Endodermal cell (in vitro differentiated cells): ENCODE measurements around the gene TBC1D1. TPM values are rescaled to one million over a fixed set of nuclear protein-coding genes. Genes with fewer than 3 reads are reported as not detected.

ENCODE experiments used
- DNase-seq: peaks from one replicate; pipeline ENCODE4 v3.0.0-alpha.2; 2017
- H3K27ac ChIP-seq: 2 replicates; pipeline ENCODE4 v1.5.1; 2013; ENCODE audit warnings: mild to moderate bottlenecking, low read depth, low read length, moderate library complexity
- H3K27me3 ChIP-seq: 2 replicates; pipeline ENCODE4 v1.6.1; 2013; ENCODE audit warnings: mild to moderate bottlenecking, low read length, moderate library complexity; ENCODE audit not compliant: insufficient read depth, control insufficient read depth, poor library complexity, severe bottlenecking
- H3K36me3 ChIP-seq: 2 replicates; pipeline ENCODE4 v1.7.0; 2013; ENCODE audit warnings: mild to moderate bottlenecking, low read length, moderate library complexity; ENCODE audit not compliant: control insufficient read depth, insufficient read depth
- H3K4me1 ChIP-seq: one replicate; pipeline ENCODE4 v1.7.0; 2013; ENCODE audit warnings: low read length; ENCODE audit not compliant: control insufficient read depth, insufficient read depth
- H3K4me3 ChIP-seq: 2 replicates; pipeline ENCODE4 v1.5.1; 2013; ENCODE audit warnings: mild to moderate bottlenecking, low read length, moderate library complexity
- H3K9ac ChIP-seq: 2 replicates; pipeline ENCODE4 v1.6.1; 2013; ENCODE audit warnings: mild to moderate bottlenecking, low read length, moderate library complexity; ENCODE audit not compliant: poor library complexity, severe bottlenecking; ENCODE audit errors: extremely low read depth
- H3K9me3 ChIP-seq: 2 replicates; pipeline ENCODE4 v1.6.1; 2013; ENCODE audit warnings: mild to moderate bottlenecking, low read length, moderate library complexity; ENCODE audit not compliant: control insufficient read depth
- H3K27ac Mint-ChIP-seq: 2 replicates; pipeline ENCODE4 v1.8.0; 2020; ENCODE audit warnings: mixed read lengths
- H3K27me3 Mint-ChIP-seq: 2 replicates; pipeline ENCODE4 v1.8.0; 2021; ENCODE audit warnings: mild to moderate bottlenecking, mixed read lengths; ENCODE audit not compliant: insufficient read depth
- H3K36me3 Mint-ChIP-seq: 2 replicates; pipeline ENCODE4 v1.8.0; 2020; ENCODE audit warnings: low read depth, mixed read lengths
- H3K4me1 Mint-ChIP-seq: 2 replicates; pipeline ENCODE4 v1.8.0; 2020; ENCODE audit warnings: mixed read lengths
- H3K4me3 Mint-ChIP-seq: 2 replicates; pipeline ENCODE4 v1.8.0; 2020; ENCODE audit warnings: mild to moderate bottlenecking, moderate library complexity, mixed read lengths
- H3K9me3 Mint-ChIP-seq: 2 replicates; pipeline ENCODE4 v1.8.0; 2020; ENCODE audit warnings: mild to moderate bottlenecking, mixed read lengths
- CTCF ChIP-seq: fragments of 200-600 bp; sonication (generic); conservative IDR thresholded peaks from 2 replicates; pipeline ENCODE4 v1.5.0; 2021; ENCODE audit warnings: antibody characterized with exemption, mild to moderate bottlenecking
- WGBS, 2 experiments: methylation state at CpG; one replicate each; pipeline versions ENCODE4 v1.1.5 to v1.1.7; 2013; ENCODE audit warnings: missing lambda C conversion rate in 2 of 2, mixed read lengths in 1 of 2; ENCODE audit not compliant: insufficient coverage in 1 of 2, insufficient read length in 1 of 2; 5-methylcytosine and 5-hydroxymethylcytosine counted together
- total RNA-seq, 2 donors: library from RNA; stranded (reverse); fragmentation: NEBNext Ultra II Directional in 1 of 2; extraction: Animal tissue kit (Norgen Biotek cat#: 25700) in 1 of 2; gene quantifications; 2 replicates in 1 of 2; 3 replicates in 1 of 2; pipeline ENCODE4 v1.2.1, GENCODE V29; 2021

The TBC1D1 gene
- total RNA-seq, 2 donors from 2014 or later, result 110 to 122 TPM

- H3K4me3 ChIP-seq, result no peak overlapping the region
- H3K4me1 Mint-ChIP-seq, result peaks cover 31% of the 10 kb centered on the region
- H3K9me3 ChIP-seq, result no peaks in the 10 kb centered on the region
- H3K27ac Mint-ChIP-seq, result no peak overlapping the region
- H3K27me3 Mint-ChIP-seq, result no peaks in the 10 kb centered on the region
- H3K9ac ChIP-seq, result no peak overlapping the region
- no peaks in the 10 kb centered on the region for H3K9me3 Mint-ChIP-seq
- H3K27me3 ChIP-seq, result no peaks in the 10 kb centered on the region
- TF ChIP-seq CTCF, result no peak
- peaks cover 12% of the 10 kb centered on the region for H3K4me1 ChIP-seq
- H3K27ac ChIP-seq, result no peak overlapping the region
- 80 to 90% methylated on average over 1 to 3 of the region's 3 CpGs for WGBS, 2 experiments
- no peak overlapping the region for H3K4me3 Mint-ChIP-seq
- no peak for DNase-seq
- H3K36me3 ChIP-seq, result peaks cover 14% of the 10 kb centered on the region
- H3K36me3 Mint-ChIP-seq, result peaks cover 14% of the 10 kb centered on the region
Observed at GRCh38 chr4:38011511-38012162, 120.8 kb downstream of the TBC1D1 start.

GRCh38 chr4:38013461-38014366, 122.8 kb downstream of the TBC1D1 start:
- no peak for TF ChIP-seq CTCF
- Mint-ChIP-seq H3K4me1 (peaks cover 18% of the 10 kb centered on the region), H3K27me3 (no peaks in the 10 kb centered on the region)

GRCh38 chr4:38014421-38014852, 123.6 kb downstream of the TBC1D1 start:
- Histone ChIP-seq H3K27me3 (no peaks in the 10 kb centered on the region), H3K27ac (no peak overlapping the region), H3K36me3 (peaks cover 23% of the 10 kb centered on the region), H3K4me1 (peaks cover 5% of the 10 kb centered on the region), H3K9me3 (no peaks in the 10 kb centered on the region), H3K4me3 (no peak overlapping the region), H3K9ac (no peak overlapping the region)
- Mint-ChIP-seq H3K4me1 (peaks cover 15% of the 10 kb centered on the region), H3K27ac (peak overlapping the region; percentile 64), H3K4me3 (no peak overlapping the region), H3K9me3 (no peaks in the 10 kb centered on the region), H3K36me3 (peaks cover 17% of the 10 kb centered on the region), H3K27me3 (no peaks in the 10 kb centered on the region)
- DNase-seq, result no peak
- WGBS, 2 experiments, result 96 to 97% methylated on average over 30 to 37 of the region's 37 CpGs
- TF ChIP-seq CTCF, result no peak

More at GRCh38 chr4:38013461-38014366, 122.8 kb downstream of the TBC1D1 start:
- H3K27me3 ChIP-seq, result no peaks in the 10 kb centered on the region
- peak overlapping the region; percentile 21 for H3K27ac ChIP-seq
- 90 to 95% methylated on average over 8 of the region's 9 CpGs for WGBS, 2 experiments
- Mint-ChIP-seq H3K9me3 (no peaks in the 10 kb centered on the region), H3K36me3 (peaks cover 17% of the 10 kb centered on the region), H3K27ac (no peak overlapping the region), H3K4me3 (no peak overlapping the region)
- no peaks in the 10 kb centered on the region for H3K9me3 ChIP-seq
- H3K36me3 ChIP-seq, result peaks cover 17% of the 10 kb centered on the region
- H3K4me3 ChIP-seq, result no peak overlapping the region
- DNase-seq, result no peak
- H3K9ac ChIP-seq, result no peak overlapping the region
- peaks cover 6% of the 10 kb centered on the region for H3K4me1 ChIP-seq
